PC-9 (cell line): Measurements from ENCODE around the gene AP1G2. TPM values are rescaled to one million over a fixed set of nuclear protein-coding genes. Genes with fewer than 3 reads are reported as not detected.

Experiments
- BruUV-seq: library from RNA; stranded (reverse); fragments of 400-500 nt; replicated peaks from 2 replicates; lab custom pipeline; 2021; lab: Mats Ljungman, UMichigan
- CTCF ChIA-PET: fragments of 300-600 bp; sonication (Branson Sonifier 250); formaldehyde crosslinking; loops from one replicate; lab custom pipeline; 2022; ENCODE audit warnings: antibody characterized with exemption; lab: Charles Lee
- POLR2A ChIA-PET: fragments of 300-600 bp; sonication (Branson Sonifier 250); formaldehyde crosslinking; loops from one replicate; lab custom pipeline; 2022; ENCODE audit warnings: antibody characterized with exemption; ENCODE audit not compliant: unreplicated experiment; lab: Charles Lee
- DNase-seq, 2 experiments: peaks; one replicate each; pipeline versions ENCODE4 v3.0.0 to v3.0.0-alpha.2; 2015 to 2022; ENCODE audit warnings: mixed read lengths in 1 of 2
- H2AFZ ChIP-seq: fragments of 200-600 bp; sonication (generic); 2 replicates; pipeline ENCODE4 v1.8.1; 2017; ENCODE audit warnings: antibody characterized with exemption
- H3F3A ChIP-seq: fragments of 200-600 bp; sonication (generic); 2 replicates; pipeline ENCODE4 v1.8.1; 2017; ENCODE audit warnings: antibody characterized with exemption, mild to moderate bottlenecking, low read depth; ENCODE audit not compliant: insufficient read depth
- H3K27ac ChIP-seq: fragments of 200-600 bp; sonication (generic); 2 replicates; pipeline ENCODE4 v1.6.1; 2016; ENCODE audit warnings: mixed run types
- H3K27me3 ChIP-seq: fragments of 200-600 bp; sonication (generic); 2 replicates; pipeline ENCODE4 v1.6.1; 2016; ENCODE audit warnings: low read depth, mixed run types; ENCODE audit not compliant: insufficient read depth
- H3K36me3 ChIP-seq: fragments of 200-600 bp; sonication (generic); 2 replicates; pipeline ENCODE4 v1.6.1; 2016; ENCODE audit warnings: low read depth, mixed run types
- H3K4me1 ChIP-seq: fragments of 200-600 bp; sonication (generic); replicated peaks from 2 replicates; pipeline ENCODE4 v1.6.1; 2016; ENCODE audit warnings: mixed run types; ENCODE audit not compliant: insufficient read depth
- H3K4me2 ChIP-seq: fragments of 200-600 bp; sonication (generic); 2 replicates; pipeline ENCODE4 v1.6.1; 2017; ENCODE audit warnings: mixed run types
- H3K4me3 ChIP-seq: fragments of 200-600 bp; sonication (generic); 2 replicates; pipeline ENCODE4 v1.6.1; 2016; ENCODE audit warnings: mixed run types
- H3K79me2 ChIP-seq: fragments of 200-600 bp; sonication (generic); 2 replicates; pipeline ENCODE4 v1.6.1; 2017; ENCODE audit warnings: low read depth, mixed run types
- H3K9me2 ChIP-seq: fragments of 200-600 bp; sonication (generic); 2 replicates; pipeline ENCODE4 v1.8.1; 2017; ENCODE audit warnings: mild to moderate bottlenecking; ENCODE audit not compliant: insufficient read depth
- H3K9me3 ChIP-seq: fragments of 200-600 bp; sonication (generic); 2 replicates; pipeline ENCODE4 v1.8.1; 2016; ENCODE audit warnings: low read depth; ENCODE audit not compliant: insufficient read depth
- H4K20me1 ChIP-seq: fragments of 200-600 bp; sonication (generic); 2 replicates; pipeline ENCODE4 v1.8.1; 2017; ENCODE audit not compliant: insufficient read depth
- CTCF ChIP-seq: fragments of 200-600 bp; sonication (generic); conservative IDR thresholded peaks from 2 replicates; pipeline ENCODE4 v1.6.1; 2017; ENCODE audit warnings: mixed run types, antibody characterized with exemption, mild to moderate bottlenecking, moderate library complexity
- EZH2 ChIP-seq: fragments of 200-600 bp; sonication (generic); IDR thresholded peaks from 2 replicates; pipeline ENCODE4 v1.8.0; 2017; ENCODE audit warnings: antibody characterized with exemption, low read depth
- intact Hi-C: fragments of 100-400 bp; cut with micrococcal nuclease; formaldehyde crosslinking; loops from one replicate; pipeline ENCODE4 v1.10.0; 2022; ENCODE audit not compliant: unreplicated experiment
- total RNA-seq: library from RNA; stranded (reverse); gene quantifications from 2 replicates; pipeline ENCODE4 v1.2.3, GENCODE V29; 2021

The AP1G2 gene
- total RNA-seq, 1 experiment from 2014 or later = 128 TPM

GRCh38 chr14:23543403-23543802 lies 24.2 kb downstream of the AP1G2 start:
- Histone ChIP-seq H2AFZ (no peak overlapping the region), H3K9me3 (no peaks in the 10 kb centered on the region), H3K4me2 (no peak overlapping the region), H3K27ac (no peak overlapping the region), H3K9me2 (no peaks in the 10 kb centered on the region), H3K36me3 (no peaks in the 10 kb centered on the region), H3K4me3 (no peak overlapping the region), H3K27me3 (no peaks in the 10 kb centered on the region), H3F3A (no peaks in the 10 kb centered on the region), H3K4me1 (no peaks in the 10 kb centered on the region), H4K20me1 (no peaks in the 10 kb centered on the region), H3K79me2 (no peaks in the 10 kb centered on the region)
- ChIA-PET POLR2A (no interaction called here), CTCF (no interaction called here)
- BruUV-seq = no TSS peak
- no peak for DNase-seq
- no peak for TF ChIP-seq CTCF
- TF ChIP-seq EZH2 = no peak
- intact Hi-C loops = no loop called here

- no peak for TF ChIP-seq EZH2
- TF ChIP-seq CTCF = no peak
- Histone ChIP-seq H4K20me1 (no peaks in the 10 kb centered on the region), H3K36me3 (no peaks in the 10 kb centered on the region), H3K79me2 (no peaks in the 10 kb centered on the region), H3K9me2 (no peaks in the 10 kb centered on the region), H3K27me3 (no peaks in the 10 kb centered on the region), H3K4me2 (no peak overlapping the region), H2AFZ (no peak overlapping the region), H3F3A (no peaks in the 10 kb centered on the region), H3K9me3 (no peaks in the 10 kb centered on the region), H3K27ac (no peak overlapping the region), H3K4me1 (no peaks in the 10 kb centered on the region), H3K4me3 (no peak overlapping the region)
- intact Hi-C loops = no loop called here
- POLR2A ChIA-PET = no interaction called here
- no peak for DNase-seq
- CTCF ChIA-PET = no interaction called here
- BruUV-seq = no TSS peak
Observed at GRCh38 chr14:23542261-23542660, 25.3 kb downstream of the AP1G2 start.

GRCh38 chr14:23540141-23540469 lies 27.5 kb downstream of the AP1G2 start:
- no peaks in the 10 kb centered on the region for H3K36me3 ChIP-seq
- no peak for TF ChIP-seq CTCF
- TF ChIP-seq EZH2 = no peak
- H3K9me3 ChIP-seq = no peaks in the 10 kb centered on the region
- no peaks in the 10 kb centered on the region for H3K9me2 ChIP-seq
- no peaks in the 10 kb centered on the region for H3F3A ChIP-seq
- ChIA-PET POLR2A (no interaction called here), CTCF (no interaction called here)
- no peaks in the 10 kb centered on the region for H3K27me3 ChIP-seq
- no peak overlapping the region for H3K4me2 ChIP-seq
- intact Hi-C loops = no loop called here
- H3K79me2 ChIP-seq = no peaks in the 10 kb centered on the region
- H3K4me3 ChIP-seq = no peak overlapping the region
- H4K20me1 ChIP-seq = no peaks in the 10 kb centered on the region
- DNase-seq = no peak
- H3K4me1 ChIP-seq = no peaks in the 10 kb centered on the region
- no peak overlapping the region for H3K27ac ChIP-seq
- H2AFZ ChIP-seq = no peak overlapping the region
- BruUV-seq = no TSS peak
